H9 (cell line): ENCODE measurements around the gene SIVA1. TPM values are rescaled to one million over a fixed set of nuclear protein-coding genes. Genes with fewer than 3 reads are reported as not detected.

Source experiments
- DNase-seq: peaks from one replicate; pipeline ENCODE4 v3.0.0-alpha.2; 2017
- H2AFZ ChIP-seq: one replicate; pipeline ENCODE4 v1.6.1; 2013; ENCODE audit warnings: mild to moderate bottlenecking, low read length, control low read depth, moderate library complexity
- H2AK5ac ChIP-seq: 2 replicates; pipeline ENCODE4 v1.6.1; 2013; ENCODE audit warnings: low read length, control low read depth, mixed read lengths; ENCODE audit not compliant: insufficient read length
- H2BK120ac ChIP-seq: one replicate; pipeline ENCODE4 v1.6.1; 2013; ENCODE audit warnings: low read depth, mild to moderate bottlenecking, low read length, control low read depth, inconsistent platforms; ENCODE audit not compliant: poor library complexity, severe bottlenecking
- H2BK12ac ChIP-seq: 2 replicates; pipeline ENCODE4 v1.6.1; 2013; ENCODE audit warnings: low read length, control low read depth, mixed read lengths, low read depth; ENCODE audit not compliant: insufficient read length
- H2BK15ac ChIP-seq: 2 replicates; pipeline ENCODE4 v1.6.1; 2013; ENCODE audit warnings: low read depth, low read length, control low read depth
- H2BK20ac ChIP-seq: one replicate; pipeline ENCODE4 v1.6.1; 2013; ENCODE audit warnings: low read depth, mild to moderate bottlenecking, low read length, control low read depth, inconsistent platforms; ENCODE audit not compliant: poor library complexity, severe bottlenecking
- H2BK5ac ChIP-seq: 2 replicates; pipeline ENCODE4 v1.6.1; 2013; ENCODE audit warnings: low read length, control low read depth, mixed read lengths; ENCODE audit not compliant: insufficient read length
- H3K14ac ChIP-seq: 2 replicates; pipeline ENCODE4 v1.6.1; 2013; ENCODE audit warnings: low read length, control low read depth; ENCODE audit not compliant: insufficient read depth
- H3K18ac ChIP-seq: 2 replicates; pipeline ENCODE4 v1.6.1; 2013; ENCODE audit warnings: low read depth, mild to moderate bottlenecking, mixed read lengths, low read length, control low read depth; ENCODE audit not compliant: insufficient read length
- H3K23ac ChIP-seq: 2 replicates; pipeline ENCODE4 v1.6.1; 2013; ENCODE audit warnings: low read length, control low read depth, mixed read lengths, low read depth; ENCODE audit not compliant: insufficient read length
- H3K23me2 ChIP-seq: 2 replicates; pipeline ENCODE4 v1.6.1; 2013; ENCODE audit warnings: low read depth, mild to moderate bottlenecking, mixed read lengths, low read length, control low read depth; ENCODE audit not compliant: insufficient read length, poor library complexity, severe bottlenecking
- H3K27ac ChIP-seq: 2 replicates; pipeline ENCODE4 v1.5.1; 2013; ENCODE audit warnings: low read length, control low read depth, mixed read lengths, low read depth; ENCODE audit not compliant: insufficient read length
- H3K27me3 ChIP-seq: 2 replicates; pipeline ENCODE4 v1.6.1; 2013; ENCODE audit warnings: low read length, control low read depth, inconsistent platforms; ENCODE audit not compliant: insufficient read depth
- H3K4ac ChIP-seq: 2 replicates; pipeline ENCODE4 v1.6.1; 2013; ENCODE audit warnings: low read depth, mild to moderate bottlenecking, control low read depth, inconsistent platforms, low read length, moderate library complexity
- H3K4me1 ChIP-seq: 2 replicates; pipeline ENCODE4 v1.6.1; 2013; ENCODE audit warnings: low read length, control low read depth, inconsistent platforms; ENCODE audit not compliant: insufficient read depth
- H3K4me2 ChIP-seq: 2 replicates; pipeline ENCODE4 v1.6.1; 2013; ENCODE audit warnings: low read length, control low read depth, mixed read lengths; ENCODE audit not compliant: insufficient read length, insufficient read depth
- H3K56ac ChIP-seq: 2 replicates; pipeline ENCODE4 v1.6.1; 2013; ENCODE audit warnings: low read depth, mild to moderate bottlenecking, mixed read lengths, low read length, control low read depth; ENCODE audit not compliant: insufficient read length
- H3K79me1 ChIP-seq: 2 replicates; pipeline ENCODE4 v1.6.1; 2013; ENCODE audit warnings: low read depth, mild to moderate bottlenecking, moderate library complexity, low read length, control low read depth, inconsistent platforms; ENCODE audit not compliant: insufficient read depth, poor library complexity, severe bottlenecking
- H3K79me2 ChIP-seq: 2 replicates; pipeline ENCODE4 v1.6.1; 2013; ENCODE audit warnings: low read length, control low read depth, inconsistent platforms; ENCODE audit not compliant: insufficient read depth
- H3K9ac ChIP-seq: 2 replicates; pipeline ENCODE4 v1.6.1; 2013; ENCODE audit warnings: low read length, control low read depth, mixed read lengths; ENCODE audit not compliant: insufficient read length; ENCODE audit errors: extremely low read depth
- H3K9me3 ChIP-seq: one replicate; pipeline ENCODE4 v1.6.1; 2013; ENCODE audit warnings: low read depth, low read length, inconsistent platforms; ENCODE audit not compliant: control insufficient read depth
- H3T11ph ChIP-seq: one replicate; pipeline ENCODE4 v1.6.1; 2013; ENCODE audit warnings: mild to moderate bottlenecking, low read length, control low read depth, inconsistent platforms
- H4K20me1 ChIP-seq: one replicate; pipeline ENCODE4 v1.6.1; 2013; ENCODE audit not compliant: control insufficient read depth, insufficient read length, insufficient read depth
- H4K5ac ChIP-seq: 2 replicates; pipeline ENCODE4 v1.6.1; 2013; ENCODE audit warnings: low read depth, mild to moderate bottlenecking, mixed read lengths, low read length, control low read depth; ENCODE audit not compliant: insufficient read length
- H4K8ac ChIP-seq: replicated peaks from 2 replicates; pipeline ENCODE4 v1.6.1; 2013; ENCODE audit warnings: low read length, control low read depth, mixed read lengths, low read depth; ENCODE audit not compliant: insufficient read length
- H4K91ac ChIP-seq: 2 replicates; pipeline ENCODE4 v1.6.1; 2013; ENCODE audit warnings: low read depth, mild to moderate bottlenecking, moderate library complexity, mixed read lengths, low read length, control low read depth; ENCODE audit not compliant: insufficient read length
- H3K27ac Mint-ChIP-seq, 3 experiments: 2 replicates in 2 of 3; 3 replicates in 1 of 3; pipeline ENCODE4 v1.8.0; 2020 to 2021; ENCODE audit warnings: mixed read lengths in 3 of 3, mild to moderate bottlenecking in 1 of 3, moderate library complexity in 1 of 3
- H3K27me3 Mint-ChIP-seq: 2 replicates; pipeline ENCODE4 v1.8.0; 2021; ENCODE audit warnings: low read depth, mild to moderate bottlenecking, moderate library complexity, mixed read lengths
- H3K36me3 Mint-ChIP-seq, 3 experiments: 2 replicates in 2 of 3; 3 replicates in 1 of 3; pipeline ENCODE4 v1.8.0; 2020 to 2021; ENCODE audit warnings: low read depth in 3 of 3, mixed read lengths in 3 of 3; ENCODE audit not compliant: insufficient read depth in 1 of 3
- H3K4me1 Mint-ChIP-seq, 2 experiments: 2 replicates each; pipeline ENCODE4 v1.8.0; 2020; ENCODE audit warnings: mixed read lengths in 2 of 2
- H3K4me3 Mint-ChIP-seq, 2 experiments: 2 replicates in 1 of 2; 3 replicates in 1 of 2; pipeline ENCODE4 v1.8.0; 2020 to 2021; ENCODE audit warnings: mild to moderate bottlenecking in 2 of 2, mixed read lengths in 2 of 2, moderate library complexity in 1 of 2
- H3K9me3 Mint-ChIP-seq, 2 experiments: 2 replicates in 1 of 2; 3 replicates in 1 of 2; pipeline ENCODE4 v1.8.0; 2020; ENCODE audit warnings: mild to moderate bottlenecking in 2 of 2, mixed read lengths in 2 of 2, moderate library complexity in 1 of 2
- CTCF ChIP-seq: fragments of 200-600 bp; sonication (generic); conservative IDR thresholded peaks from 3 replicates; pipeline ENCODE4 v1.8.0; 2021; ENCODE audit warnings: antibody characterized with exemption, mild to moderate bottlenecking
- WGBS: extraction: QIAGEN DNeasy Blood & Tissue Kit; methylation state at CpG from one replicate; pipeline ENCODE4 v1.1.7; 2013; ENCODE audit warnings: missing lambda C conversion rate, low lambda C conversion rate, mixed read lengths; ENCODE audit not compliant: insufficient read length; ENCODE audit errors: extremely low coverage; 5-methylcytosine and 5-hydroxymethylcytosine counted together
- total RNA-seq: library from RNA; stranded (reverse); gene quantifications from 2 replicates; pipeline ENCODE4 v1.2.1, GENCODE V29; 2021

Gene SIVA1
- total RNA-seq, 1 experiment from 2014 or later = 125 TPM

GRCh38 chr14:104752423-104752734, 568 bp upstream of the SIVA1 start:
- Histone ChIP-seq H3T11ph (no peak overlapping the region), H3K9me3 (peaks cover 6% of the 10 kb centered on the region), H3K23ac (no peak overlapping the region), H3K14ac (no peak overlapping the region), H3K4ac (no peak overlapping the region), H3K9ac (no peak overlapping the region), H3K23me2 (peaks cover 12% of the 10 kb centered on the region), H3K27ac (no peak overlapping the region), H4K20me1 (no peaks in the 10 kb centered on the region), H4K91ac (no peak overlapping the region), H3K79me1 (no peaks in the 10 kb centered on the region), H3K79me2 (peaks cover 16% of the 10 kb centered on the region; the same call in 1 of the 2 replicates), H3K4me2 (peak overlapping the region; percentile 47), H3K56ac (no peak overlapping the region), H3K27me3 (no peaks in the 10 kb centered on the region), H2BK15ac (no peak overlapping the region), H3K18ac (peak overlapping the region; percentile 76), H2BK120ac (no peak overlapping the region), H2BK5ac (no peak overlapping the region), H2BK12ac (no peak overlapping the region), H2AK5ac (no peak overlapping the region), H3K4me1 (no peaks in the 10 kb centered on the region; the same call in 1 of the 2 replicates), H2AFZ (no peak overlapping the region), H4K5ac (no peak overlapping the region), H2BK20ac (no peak overlapping the region), H4K8ac (no peak overlapping the region)
- no peak for TF ChIP-seq CTCF
- peaks cover 18 to 19% of the 10 kb centered on the region in 2 experiments for H3K4me1 Mint-ChIP-seq
- no peak for DNase-seq
- H3K36me3 Mint-ChIP-seq = peaks cover 15 to 46% (median 34%) of the 10 kb centered on the region in 3 experiments; a peak in 6 of 7 replicates
- WGBS = no CpG with 5 or more reads among the region's 21 CpGs
- peak overlapping the region; percentile 87 to 90 for H3K4me3 Mint-ChIP-seq
- H3K27me3 Mint-ChIP-seq = peaks cover 7% of the 10 kb centered on the region
- peaks cover 13 to 19% of the 10 kb centered on the region in 2 experiments for H3K9me3 Mint-ChIP-seq
- H3K27ac Mint-ChIP-seq = peak overlapping the region in 1 of 3 experiments; percentile 96; a peak in 3 of 7 replicates
